Ectodermal cell (in vitro differentiated cells): ENCODE measurements around the gene CLIC6.
"Not testable (repeated sequence)": the region's sequence is repeated elsewhere in the genome, so short reads cannot be mapped to it uniquely, and the experiment has no call there.

Experiments
- H3K27ac ChIP-seq: 2 replicates; pipeline ENCODE4 v1.7.0; 2013; ENCODE audit warnings: mild to moderate bottlenecking, low read depth, low read length; ENCODE audit not compliant: insufficient read depth, poor library complexity, severe bottlenecking
- H3K27me3 ChIP-seq: 2 replicates; pipeline ENCODE4 v1.7.0; 2013; ENCODE audit warnings: mild to moderate bottlenecking, low read length; ENCODE audit not compliant: insufficient read depth, control insufficient read depth, poor library complexity, severe bottlenecking
- H3K36me3 ChIP-seq: one replicate; pipeline ENCODE4 v1.7.0; 2013; ENCODE audit warnings: low read length; ENCODE audit not compliant: control insufficient read depth, insufficient read depth
- H3K4me1 ChIP-seq: one replicate; pipeline ENCODE4 v1.7.0; 2013; ENCODE audit warnings: low read length; ENCODE audit not compliant: control insufficient read depth, insufficient read depth
- H3K4me3 ChIP-seq: 2 replicates; pipeline ENCODE4 v1.7.0; 2013; ENCODE audit warnings: low read depth, low read length, control low read depth; ENCODE audit not compliant: insufficient read depth
- H3K9me3 ChIP-seq: 2 replicates; pipeline ENCODE4 v1.7.0; 2013; ENCODE audit warnings: mild to moderate bottlenecking, low read length, moderate library complexity; ENCODE audit not compliant: control insufficient read depth
- WGBS, 2 experiments: methylation state at CpG; one replicate each; pipeline ENCODE4 v1.1.7; 2013; ENCODE audit warnings: missing lambda C conversion rate in 2 of 2; 5-methylcytosine and 5-hydroxymethylcytosine counted together

The CLIC6 gene

GRCh38 chr21:34702341-34703170 is 33.8 kb downstream of the CLIC6 start:
- Histone ChIP-seq H3K9me3 (no peaks in the 10 kb centered on the region), H3K4me3 (no peak overlapping the region), H3K36me3 (no peaks in the 10 kb centered on the region), H3K4me1 (no peaks in the 10 kb centered on the region), H3K27me3 (no peaks in the 10 kb centered on the region), H3K27ac (no peak overlapping the region)
- WGBS, 2 experiments = 92 to 94% methylated on average over 22 of the region's 22 CpGs

- 95 to 96% methylated on average over 11 to 12 of the region's 12 CpGs for WGBS, 2 experiments
- no peak overlapping the region for H3K4me3 ChIP-seq
- no peaks in the 10 kb centered on the region for H3K9me3 ChIP-seq
- H3K36me3 ChIP-seq = no peaks in the 10 kb centered on the region
- no peaks in the 10 kb centered on the region for H3K4me1 ChIP-seq
- no peaks in the 10 kb centered on the region for H3K27me3 ChIP-seq
- no peak overlapping the region for H3K27ac ChIP-seq
Measured at GRCh38 chr21:34703571-34703970, 34.8 kb downstream of the CLIC6 start.

DNA sequence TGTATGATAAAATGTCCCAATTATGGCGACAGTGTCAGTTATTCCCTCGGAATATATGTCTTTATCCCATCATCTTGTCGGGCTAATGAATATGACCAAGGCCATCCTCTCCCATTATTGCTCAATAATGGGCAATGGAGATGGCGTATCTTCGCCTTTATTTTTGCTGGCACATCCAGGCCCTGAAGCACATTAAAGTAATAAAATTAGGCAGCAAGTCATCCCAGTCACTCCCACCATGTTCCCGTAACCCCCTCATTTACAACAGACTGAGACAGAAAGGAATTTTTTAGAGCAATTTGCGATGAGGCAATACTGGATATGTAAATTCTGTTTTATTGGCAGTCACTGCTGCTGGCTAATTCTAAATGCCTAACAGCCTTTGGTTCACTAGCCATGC is 35.3 kb downstream of the CLIC6 start:
- Histone ChIP-seq H3K27ac (no peak overlapping the region), H3K9me3 (no peaks in the 10 kb centered on the region), H3K4me3 (no peak overlapping the region), H3K27me3 (no peaks in the 10 kb centered on the region), H3K4me1 (no peaks in the 10 kb centered on the region), H3K36me3 (no peaks in the 10 kb centered on the region)
- 86 to 95% methylated on average over 7 of the region's 7 CpGs for WGBS, 2 experiments

DNA sequence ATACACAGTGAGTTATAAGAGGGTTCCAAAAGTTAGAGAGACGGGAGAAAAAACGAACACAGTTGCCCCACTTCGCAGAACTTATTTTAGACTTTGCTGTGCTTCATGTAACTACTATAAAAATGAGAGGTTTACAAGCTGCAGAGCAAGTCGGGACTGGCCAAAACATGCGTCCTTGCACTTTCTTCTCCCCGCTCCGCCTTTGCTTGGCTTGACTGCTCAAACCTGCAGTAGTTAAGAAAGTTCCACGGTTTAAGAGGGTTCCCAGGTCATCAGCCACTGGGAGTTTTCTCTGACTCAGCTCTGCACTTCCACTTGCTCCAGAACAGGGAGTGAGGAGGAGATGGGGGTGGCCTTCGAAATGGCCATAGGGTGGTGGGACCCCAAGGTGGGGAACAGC is 36.2 kb downstream of the CLIC6 start:
- no peak overlapping the region for H3K27ac ChIP-seq
- H3K27me3 ChIP-seq = no peaks in the 10 kb centered on the region
- 95 to 97% methylated on average over 9 of the region's 9 CpGs for WGBS, 2 experiments
- no peak overlapping the region for H3K4me3 ChIP-seq
- H3K9me3 ChIP-seq = no peaks in the 10 kb centered on the region
- no peaks in the 10 kb centered on the region for H3K4me1 ChIP-seq
- H3K36me3 ChIP-seq = no peaks in the 10 kb centered on the region

GRCh38 chr21:34706337-34706736 is 37.5 kb downstream of the CLIC6 start:
- H3K4me3 ChIP-seq = no peak overlapping the region
- WGBS, 2 experiments = 91 to 95% methylated on average over 4 of the region's 4 CpGs
- no peak overlapping the region for H3K27ac ChIP-seq
- no peaks in the 10 kb centered on the region for H3K4me1 ChIP-seq
- no peaks in the 10 kb centered on the region for H3K27me3 ChIP-seq
- H3K9me3 ChIP-seq = no peaks in the 10 kb centered on the region
- no peaks in the 10 kb centered on the region for H3K36me3 ChIP-seq

GRCh38 chr21:34707876-34708325 is 39.1 kb downstream of the CLIC6 start:
- Histone ChIP-seq H3K27ac (no peak overlapping the region), H3K9me3 (no peaks in the 10 kb centered on the region), H3K36me3 (no peaks in the 10 kb centered on the region), H3K27me3 (no peaks in the 10 kb centered on the region), H3K4me3 (no peak overlapping the region), H3K4me1 (no peaks in the 10 kb centered on the region)
- 95 to 96% methylated on average over 8 of the region's 8 CpGs for whole genome bisulfite sequencing, 2 experiments

GRCh38 chr21:34713621-34714020 is 44.8 kb downstream of the CLIC6 start:
- Histone ChIP-seq H3K27ac (no peak overlapping the region), H3K9me3 (no peaks in the 10 kb centered on the region), H3K27me3 (no peaks in the 10 kb centered on the region), H3K4me3 (no peak overlapping the region), H3K36me3 (no peaks in the 10 kb centered on the region), H3K4me1 (no peaks in the 10 kb centered on the region)
- 77 to 91% methylated on average over 1 of the region's 1 CpG for WGBS, 2 experiments

GRCh38 chr21:34715518-34715917 is 46.7 kb downstream of the CLIC6 start:
- Histone ChIP-seq H3K4me1 (no peaks in the 10 kb centered on the region), H3K27me3 (no peaks in the 10 kb centered on the region), H3K4me3 (no peak overlapping the region), H3K9me3 (no peaks in the 10 kb centered on the region), H3K27ac (no peak overlapping the region), H3K36me3 (no peaks in the 10 kb centered on the region)
- 90 to 95% methylated on average over 5 of the region's 5 CpGs for WGBS, 2 experiments

GRCh38 chr21:34715985-34716596 is 47.3 kb downstream of the CLIC6 start:
- no peaks in the 10 kb centered on the region for H3K27me3 ChIP-seq
- no peak overlapping the region for H3K4me3 ChIP-seq
- WGBS, 2 experiments = 94 to 97% methylated on average over 6 to 7 of the region's 7 CpGs
- H3K4me1 ChIP-seq = no peaks in the 10 kb centered on the region
- H3K27ac ChIP-seq = no peak overlapping the region
- no peaks in the 10 kb centered on the region for H3K9me3 ChIP-seq
- H3K36me3 ChIP-seq = no peaks in the 10 kb centered on the region

DNA sequence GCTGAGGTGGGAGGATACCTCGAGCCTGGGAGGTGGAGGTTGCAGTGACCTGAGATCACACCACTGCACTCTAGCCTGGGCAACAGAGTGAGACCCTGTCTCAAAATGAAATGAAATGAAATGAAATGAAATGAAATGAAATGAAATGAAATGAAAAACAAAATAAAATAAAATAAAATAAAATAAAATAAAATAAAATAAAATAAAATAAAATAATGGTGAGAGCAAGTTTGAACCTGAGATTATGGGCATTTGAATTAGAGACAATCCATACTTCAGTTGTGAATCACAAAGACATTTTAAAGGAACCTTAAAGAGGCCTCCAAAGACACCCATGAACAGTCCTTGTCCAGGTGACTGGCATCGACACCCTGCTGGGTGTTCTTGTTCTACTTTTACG is 49.7 kb downstream of the CLIC6 start:
- not testable (repeated sequence) for H3K36me3 ChIP-seq, H3K4me1 ChIP-seq, H3K9me3 ChIP-seq, H3K4me3 ChIP-seq, H3K27ac ChIP-seq, H3K27me3 ChIP-seq
- WGBS, 2 experiments = 91% methylated on average over 3 of the region's 3 CpGs
